ENCODE results near the gene HEPN1. TPM values are rescaled to one million over a fixed set of nuclear protein-coding genes. Genes with fewer than 3 reads are reported as not detected.

Gene HEPN1
- polyA plus RNA-seq, 1 donor from 2014 or later, result not detected

DNA sequence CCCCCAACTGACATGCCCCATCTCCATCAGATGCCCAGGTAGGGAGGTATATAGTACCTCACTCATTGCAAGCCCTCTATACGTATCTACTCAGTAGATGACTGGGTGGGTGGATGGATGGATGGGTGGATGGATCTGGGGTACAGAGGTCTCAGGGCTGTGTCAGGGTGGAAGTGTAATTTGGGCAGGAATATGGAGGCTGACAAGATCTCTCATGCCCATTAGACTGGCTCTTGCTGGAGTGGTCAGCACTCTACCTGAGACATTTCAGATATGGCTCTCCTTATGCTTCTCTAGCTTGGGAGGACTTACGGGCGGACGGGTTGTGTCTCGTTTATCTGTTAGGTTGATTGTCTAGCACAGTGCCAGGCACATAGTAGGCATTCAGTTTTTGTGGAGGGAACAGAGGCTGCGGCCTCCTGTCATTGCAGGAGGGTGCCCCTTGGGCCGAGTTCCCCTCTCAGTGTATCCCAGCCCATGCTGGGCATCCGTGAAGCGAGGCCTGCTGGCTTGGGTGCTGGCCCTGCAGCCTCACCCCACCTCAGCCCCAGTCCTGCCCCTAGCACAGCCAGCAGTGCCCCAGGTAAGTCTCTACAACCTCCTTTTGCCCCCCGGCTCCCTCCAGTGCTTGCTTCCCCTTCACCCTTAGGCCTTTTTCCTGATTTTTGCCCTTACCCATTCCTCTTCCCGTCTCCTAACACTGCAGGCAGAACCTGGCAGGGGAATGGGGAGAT, 40.1 kb upstream of the HEPN1 start:
- no peak overlapping the region for H3K9ac ChIP-seq (ENCODE audit: low read length)
- no peak overlapping the region for H3K4me3 ChIP-seq (ENCODE audit: low read length)
- no peaks in the 10 kb centered on the region for H3K36me3 ChIP-seq (ENCODE audit: insufficient read depth, low read length)
- H3F3A ChIP-seq (ENCODE audit: insufficient read depth, low read length, poor library complexity, severe bottlenecking), result no peaks in the 10 kb centered on the region
- H4K20me1 ChIP-seq (ENCODE audit: insufficient read depth), result no peaks in the 10 kb centered on the region
- H3K9me3 ChIP-seq (ENCODE audit: low read length), result no peaks in the 10 kb centered on the region
- TF ChIP-seq POLR2AphosphoS5 (IDR thresholded peaks at IDR 0.05), result no peak
- TF ChIP-seq, protein P1, sequence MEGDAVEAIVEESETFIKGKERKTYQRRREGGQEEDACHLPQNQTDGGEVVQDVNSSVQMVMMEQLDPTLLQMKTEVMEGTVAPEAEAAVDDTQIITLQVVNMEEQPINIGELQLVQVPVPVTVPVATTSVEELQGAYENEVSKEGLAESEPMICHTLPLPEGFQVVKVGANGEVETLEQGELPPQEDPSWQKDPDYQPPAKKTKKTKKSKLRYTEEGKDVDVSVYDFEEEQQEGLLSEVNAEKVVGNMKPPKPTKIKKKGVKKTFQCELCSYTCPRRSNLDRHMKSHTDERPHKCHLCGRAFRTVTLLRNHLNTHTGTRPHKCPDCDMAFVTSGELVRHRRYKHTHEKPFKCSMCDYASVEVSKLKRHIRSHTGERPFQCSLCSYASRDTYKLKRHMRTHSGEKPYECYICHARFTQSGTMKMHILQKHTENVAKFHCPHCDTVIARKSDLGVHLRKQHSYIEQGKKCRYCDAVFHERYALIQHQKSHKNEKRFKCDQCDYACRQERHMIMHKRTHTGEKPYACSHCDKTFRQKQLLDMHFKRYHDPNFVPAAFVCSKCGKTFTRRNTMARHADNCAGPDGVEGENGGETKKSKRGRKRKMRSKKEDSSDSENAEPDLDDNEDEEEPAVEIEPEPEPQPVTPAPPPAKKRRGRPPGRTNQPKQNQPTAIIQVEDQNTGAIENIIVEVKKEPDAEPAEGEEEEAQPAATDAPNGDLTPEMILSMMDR (IDR thresholded peaks at IDR 0.05; ENCODE audit: poor library complexity, severe bottlenecking), result no peak
- TF ChIP-seq, protein P2, sequence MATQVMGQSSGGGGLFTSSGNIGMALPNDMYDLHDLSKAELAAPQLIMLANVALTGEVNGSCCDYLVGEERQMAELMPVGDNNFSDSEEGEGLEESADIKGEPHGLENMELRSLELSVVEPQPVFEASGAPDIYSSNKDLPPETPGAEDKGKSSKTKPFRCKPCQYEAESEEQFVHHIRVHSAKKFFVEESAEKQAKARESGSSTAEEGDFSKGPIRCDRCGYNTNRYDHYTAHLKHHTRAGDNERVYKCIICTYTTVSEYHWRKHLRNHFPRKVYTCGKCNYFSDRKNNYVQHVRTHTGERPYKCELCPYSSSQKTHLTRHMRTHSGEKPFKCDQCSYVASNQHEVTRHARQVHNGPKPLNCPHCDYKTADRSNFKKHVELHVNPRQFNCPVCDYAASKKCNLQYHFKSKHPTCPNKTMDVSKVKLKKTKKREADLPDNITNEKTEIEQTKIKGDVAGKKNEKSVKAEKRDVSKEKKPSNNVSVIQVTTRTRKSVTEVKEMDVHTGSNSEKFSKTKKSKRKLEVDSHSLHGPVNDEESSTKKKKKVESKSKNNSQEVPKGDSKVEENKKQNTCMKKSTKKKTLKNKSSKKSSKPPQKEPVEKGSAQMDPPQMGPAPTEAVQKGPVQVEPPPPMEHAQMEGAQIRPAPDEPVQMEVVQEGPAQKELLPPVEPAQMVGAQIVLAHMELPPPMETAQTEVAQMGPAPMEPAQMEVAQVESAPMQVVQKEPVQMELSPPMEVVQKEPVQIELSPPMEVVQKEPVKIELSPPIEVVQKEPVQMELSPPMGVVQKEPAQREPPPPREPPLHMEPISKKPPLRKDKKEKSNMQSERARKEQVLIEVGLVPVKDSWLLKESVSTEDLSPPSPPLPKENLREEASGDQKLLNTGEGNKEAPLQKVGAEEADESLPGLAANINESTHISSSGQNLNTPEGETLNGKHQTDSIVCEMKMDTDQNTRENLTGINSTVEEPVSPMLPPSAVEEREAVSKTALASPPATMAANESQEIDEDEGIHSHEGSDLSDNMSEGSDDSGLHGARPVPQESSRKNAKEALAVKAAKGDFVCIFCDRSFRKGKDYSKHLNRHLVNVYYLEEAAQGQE (IDR thresholded peaks at IDR 0.05; ENCODE audit: borderline replicate concordance), result no peak
- TF ChIP-seq MXI1 (conservative IDR thresholded peaks at IDR 0.05; ENCODE audit: poor library complexity, severe bottlenecking), result no peak
- H3K9me2 ChIP-seq (ENCODE audit: insufficient read depth, low read length), result no peaks in the 10 kb centered on the region
- H3K4me2 ChIP-seq (ENCODE audit: low read length), result no peak overlapping the region
- H2AFZ ChIP-seq (ENCODE audit: low read depth, low read length), result no peak overlapping the region
- peaks cover 7% of the 10 kb centered on the region for H3K27me3 ChIP-seq (ENCODE audit: insufficient read depth, low read depth, low read length)
- no peaks in the 10 kb centered on the region for H3K79me2 ChIP-seq (replicated peaks; ENCODE audit: insufficient read depth, low read length)
- no peak overlapping the region for H3K27ac ChIP-seq (ENCODE audit: low read length)

DNA sequence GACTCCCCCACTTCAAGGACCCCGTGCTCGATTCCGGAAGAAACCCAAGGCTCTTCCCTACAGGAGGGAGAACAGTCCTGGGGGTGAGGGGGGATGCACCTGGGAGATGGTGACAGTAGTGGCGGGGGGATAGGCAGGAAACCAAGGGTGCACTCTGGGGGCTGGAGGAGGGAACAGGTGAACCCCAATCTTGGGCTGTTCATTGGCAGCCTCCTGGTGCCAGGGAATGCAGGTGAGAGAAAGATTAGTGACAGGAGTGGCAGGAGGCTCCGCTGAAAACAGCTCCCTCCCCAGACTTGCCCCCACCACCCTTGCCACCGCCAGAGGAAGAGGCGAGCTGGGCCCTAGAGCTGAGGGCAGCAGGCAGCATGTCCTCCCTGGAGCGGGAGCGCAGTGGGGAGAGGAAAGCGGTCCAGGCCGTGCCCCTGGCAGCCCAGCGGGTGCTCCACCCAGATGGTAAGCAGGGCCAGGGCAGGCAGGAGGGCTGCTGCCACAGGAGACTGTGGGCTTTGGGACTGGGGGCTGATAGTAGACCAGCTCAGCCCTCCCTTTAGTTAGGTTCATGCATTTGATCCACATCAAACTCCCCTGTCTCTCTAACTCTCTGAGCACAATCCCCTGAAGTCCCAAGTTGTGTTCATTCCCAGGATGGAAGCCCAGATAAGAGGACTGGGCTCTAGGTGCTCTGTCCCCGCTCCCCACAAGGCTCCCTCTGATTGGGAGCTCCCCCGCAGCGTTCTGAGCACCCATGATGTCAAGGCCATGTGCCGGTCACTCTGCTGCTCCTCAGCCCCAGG, 39.4 kb upstream of the HEPN1 start:
- Histone ChIP-seq H3K4me2 (ENCODE audit: low read length) (no peak overlapping the region), H3K36me3 (ENCODE audit: insufficient read depth, low read length) (no peaks in the 10 kb centered on the region), H3K9ac (ENCODE audit: low read length) (no peak overlapping the region), H2AFZ (ENCODE audit: low read depth, low read length) (no peak overlapping the region), H3K9me3 (ENCODE audit: low read length) (no peaks in the 10 kb centered on the region), H3K9me2 (ENCODE audit: insufficient read depth, low read length) (no peaks in the 10 kb centered on the region), H3K79me2 (replicated peaks; ENCODE audit: insufficient read depth, low read length) (no peaks in the 10 kb centered on the region), H3K27ac (ENCODE audit: low read length) (no peak overlapping the region), H3K27me3 (ENCODE audit: insufficient read depth, low read depth, low read length) (peaks cover 4% of the 10 kb centered on the region), H4K20me1 (ENCODE audit: insufficient read depth) (no peaks in the 10 kb centered on the region), H3K4me3 (ENCODE audit: low read length) (no peak overlapping the region), H3F3A (ENCODE audit: insufficient read depth, low read length, poor library complexity, severe bottlenecking) (no peaks in the 10 kb centered on the region)
- TF ChIP-seq EP300 (conservative IDR thresholded peaks at IDR 0.05; ENCODE audit: poor library complexity, severe bottlenecking) (no peak), POLR2AphosphoS5 (IDR thresholded peaks at IDR 0.05) (no peak), SMC3 (conservative IDR thresholded peaks at IDR 0.05; ENCODE audit: poor library complexity) (no peak), MXI1 (conservative IDR thresholded peaks at IDR 0.05; ENCODE audit: poor library complexity, severe bottlenecking) (no peak), EZH2 (IDR thresholded peaks at IDR 0.05; ENCODE audit: borderline replicate concordance, insufficient read depth, low read length, poor library complexity, severe bottlenecking) (no peak), TAF1 (IDR thresholded peaks at IDR 0.05; ENCODE audit: low read depth) (no peak), RAD21 (conservative IDR thresholded peaks at IDR 0.05) (no peak)
- TF ChIP-seq, protein P1 (IDR thresholded peaks at IDR 0.05; ENCODE audit: poor library complexity, severe bottlenecking), result no peak
- TF ChIP-seq, protein P2 (IDR thresholded peaks at IDR 0.05; ENCODE audit: borderline replicate concordance), result no peak
